ENCODE measurements around the gene KIF11.

Gene KIF11

DNA sequence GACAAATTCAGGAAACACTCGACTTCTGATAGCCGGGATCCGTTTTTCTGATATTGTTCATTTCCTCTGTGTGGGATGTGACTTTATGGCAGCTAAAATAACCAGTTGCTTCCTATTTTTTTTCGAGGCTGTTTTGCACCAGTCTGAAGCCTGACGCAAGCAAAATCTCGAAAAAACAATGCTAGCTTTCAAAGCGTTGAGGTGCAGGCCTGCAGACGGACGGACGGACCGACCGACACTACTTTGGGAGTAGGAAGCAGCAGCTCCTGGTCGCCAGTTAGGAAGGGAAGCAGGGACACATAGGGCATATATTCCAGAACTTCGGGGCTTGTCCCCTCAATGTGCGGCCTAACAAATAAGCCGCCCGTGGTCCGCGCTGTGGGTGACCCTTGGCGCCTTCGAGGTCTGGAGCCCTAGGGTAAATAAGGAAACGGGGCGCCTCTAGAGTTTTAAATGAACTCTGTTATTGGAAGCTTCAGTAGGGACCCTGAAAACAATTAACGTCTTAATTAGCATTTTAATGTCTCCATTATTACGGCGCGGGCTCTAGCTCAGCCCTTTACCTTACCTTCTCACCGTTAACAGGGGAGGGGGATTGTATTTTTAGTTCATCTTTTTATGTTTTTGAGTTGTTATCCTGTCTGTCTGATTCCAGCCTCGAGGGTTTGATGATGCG, 98.1 kb downstream of the KIF11 start:
- DNase-seq (ENCODE audit: low spot score) = no peak
- H3K27ac ChIP-seq = peak overlapping the region; percentile 43 to 91
- H3K4me3 ChIP-seq = peak overlapping the region; percentile 82
- TF ChIP-seq, protein P1, sequence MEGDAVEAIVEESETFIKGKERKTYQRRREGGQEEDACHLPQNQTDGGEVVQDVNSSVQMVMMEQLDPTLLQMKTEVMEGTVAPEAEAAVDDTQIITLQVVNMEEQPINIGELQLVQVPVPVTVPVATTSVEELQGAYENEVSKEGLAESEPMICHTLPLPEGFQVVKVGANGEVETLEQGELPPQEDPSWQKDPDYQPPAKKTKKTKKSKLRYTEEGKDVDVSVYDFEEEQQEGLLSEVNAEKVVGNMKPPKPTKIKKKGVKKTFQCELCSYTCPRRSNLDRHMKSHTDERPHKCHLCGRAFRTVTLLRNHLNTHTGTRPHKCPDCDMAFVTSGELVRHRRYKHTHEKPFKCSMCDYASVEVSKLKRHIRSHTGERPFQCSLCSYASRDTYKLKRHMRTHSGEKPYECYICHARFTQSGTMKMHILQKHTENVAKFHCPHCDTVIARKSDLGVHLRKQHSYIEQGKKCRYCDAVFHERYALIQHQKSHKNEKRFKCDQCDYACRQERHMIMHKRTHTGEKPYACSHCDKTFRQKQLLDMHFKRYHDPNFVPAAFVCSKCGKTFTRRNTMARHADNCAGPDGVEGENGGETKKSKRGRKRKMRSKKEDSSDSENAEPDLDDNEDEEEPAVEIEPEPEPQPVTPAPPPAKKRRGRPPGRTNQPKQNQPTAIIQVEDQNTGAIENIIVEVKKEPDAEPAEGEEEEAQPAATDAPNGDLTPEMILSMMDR (IDR thresholded peaks at IDR 0.05) = no peak

GRCh38 chr10:92691591-92692079, 98.7 kb downstream of the KIF11 start:
- DNase-seq (ENCODE audit: low spot score) = no peak
- Histone ChIP-seq H3K27ac (peak overlapping the region; percentile 43 to 91), H3K4me3 (peak overlapping the region; percentile 82)

GRCh38 chr10:92692080-92692671, 99.2 kb downstream of the KIF11 start:
- TF ChIP-seq, protein P1 (IDR thresholded peaks at IDR 0.05) = no peak
- peak overlapping the region; percentile 82 for H3K4me3 ChIP-seq
- DNase-seq (ENCODE audit: low spot score) = no peak
- H3K27ac ChIP-seq = peak overlapping the region in 1 of 2 donors; percentile 91

More at GRCh38 chr10:92691591-92692079, 98.7 kb downstream of the KIF11 start:
- TF ChIP-seq, protein P1 (IDR thresholded peaks at IDR 0.05) = no peak

- no peak for DNase-seq (ENCODE audit: low spot score)
- TF ChIP-seq, protein P1 (IDR thresholded peaks at IDR 0.05) = no peak
- Histone ChIP-seq H3K4me3 (peak overlapping the region; percentile 82), H3K27ac (no peak overlapping the region)
Observed at GRCh38 chr10:92692697-92693533, 100.0 kb downstream of the KIF11 start.

GRCh38 chr10:92693534-92693893, 100.6 kb downstream of the KIF11 start:
- TF ChIP-seq, protein P1 (IDR thresholded peaks at IDR 0.05) = no peak
- H3K4me3 ChIP-seq = no peak overlapping the region
- H3K27ac ChIP-seq = no peak overlapping the region
- DNase-seq (ENCODE audit: low spot score) = no peak

- H3K27ac ChIP-seq = no peak overlapping the region
- peak overlapping the region; percentile 57 for H3K4me3 ChIP-seq
- no peak for DNase-seq (ENCODE audit: low spot score)
- TF ChIP-seq, protein P1 (IDR thresholded peaks at IDR 0.05) = no peak
Observed at GRCh38 chr10:92695679-92696605, 103.0 kb downstream of the KIF11 start.
